Endometrial microvascular endothelial cells (primary cell): ENCODE data around the gene HRH3. TPM values are rescaled to one million over a fixed set of nuclear protein-coding genes. Genes with fewer than 3 reads are reported as not detected.

Experiments
- in situ Hi-C: cut with HindIII; loops from 2 replicates; pipeline ENCODE4 v1.10.0; 2017; ENCODE audit warnings: low sequenced_read_pairs, low pct_unique_long_range_greater_than_20kb; ENCODE audit errors: inconsistent ontology term
- total RNA-seq: library from RNA; depleted of rRNA; stranded (reverse); fragments of >200 nt; gene quantifications from one replicate; pipeline ENCODE4 v1.2.3, GENCODE V29; 2015; ENCODE audit errors: inconsistent ontology term

The HRH3 gene
- not detected for total RNA-seq

- in situ Hi-C loops = no loop called here
These were observed at the start of gene HRH3 for GRCh38 chr20:62219992-62220665. TSS of gene HRH3 (minus strand) at chr20:62220278. CDS start at chr20:62219970, 308 bp downstream.

- in situ Hi-C loops = no loop called here
These were observed 49.8 kb upstream of the HRH3 start for GRCh38 chr20:62269871-62270270.

- in situ Hi-C loops = no loop called here
These were observed 49.3 kb upstream of the HRH3 start for GRCh38 chr20:62269378-62269777.

- in situ Hi-C loops = no loop called here
These were observed 48.3 kb upstream of the HRH3 start for GRCh38 chr20:62268228-62268900.

GRCh38 chr20:62267543-62267942 is 47.5 kb upstream of the HRH3 start:
- in situ Hi-C loops = no loop called here

- in situ Hi-C loops = no loop called here
These were observed 46.8 kb upstream of the HRH3 start for GRCh38 chr20:62266851-62267250.

GRCh38 chr20:62266340-62266739 is 46.3 kb upstream of the HRH3 start:
- in situ Hi-C loops = no loop called here

- in situ Hi-C loops = no loop called here
These were observed 45.3 kb upstream of the HRH3 start for GRCh38 chr20:62265365-62265764.

- in situ Hi-C loops = no loop called here
These were observed 43.3 kb upstream of the HRH3 start for GRCh38 chr20:62263396-62263795.

GRCh38 chr20:62262064-62262463 is 42.0 kb upstream of the HRH3 start:
- in situ Hi-C loops = no loop called here

GRCh38 chr20:62259294-62259565 is 39.2 kb upstream of the HRH3 start:
- in situ Hi-C loops = no loop called here

- in situ Hi-C loops = no loop called here
These were observed 38.6 kb upstream of the HRH3 start for GRCh38 chr20:62258499-62259293.

GRCh38 chr20:62255976-62256375 is 35.9 kb upstream of the HRH3 start:
- in situ Hi-C loops = no loop called here

GRCh38 chr20:62254021-62254724 is 34.1 kb upstream of the HRH3 start:
- in situ Hi-C loops = no loop called here

GRCh38 chr20:62253398-62253797 is 33.3 kb upstream of the HRH3 start:
- in situ Hi-C loops = no loop called here

GRCh38 chr20:62252342-62252966 is 32.4 kb upstream of the HRH3 start:
- in situ Hi-C loops = no loop called here

- in situ Hi-C loops = no loop called here
These were observed 28.9 kb upstream of the HRH3 start for GRCh38 chr20:62248890-62249560.

- in situ Hi-C loops = no loop called here
These were observed 27.0 kb upstream of the HRH3 start for GRCh38 chr20:62246872-62247652.
